PFSK-1 (cell line): ENCODE measurements around the gene MX1.

Experiments used
- POLR2AphosphoS5 ChIP-seq: IDR thresholded peaks from 2 replicates; pipeline ENCODE4 v1.6.1; 2012; ENCODE audit warnings: low read depth, mild to moderate bottlenecking, control low read depth, low read length, moderate library complexity
- TAF1 ChIP-seq: IDR thresholded peaks from 2 replicates; pipeline ENCODE4 v1.6.1; 2012; ENCODE audit warnings: low read length, control low read depth, borderline replicate concordance; ENCODE audit not compliant: insufficient read depth

DNA sequence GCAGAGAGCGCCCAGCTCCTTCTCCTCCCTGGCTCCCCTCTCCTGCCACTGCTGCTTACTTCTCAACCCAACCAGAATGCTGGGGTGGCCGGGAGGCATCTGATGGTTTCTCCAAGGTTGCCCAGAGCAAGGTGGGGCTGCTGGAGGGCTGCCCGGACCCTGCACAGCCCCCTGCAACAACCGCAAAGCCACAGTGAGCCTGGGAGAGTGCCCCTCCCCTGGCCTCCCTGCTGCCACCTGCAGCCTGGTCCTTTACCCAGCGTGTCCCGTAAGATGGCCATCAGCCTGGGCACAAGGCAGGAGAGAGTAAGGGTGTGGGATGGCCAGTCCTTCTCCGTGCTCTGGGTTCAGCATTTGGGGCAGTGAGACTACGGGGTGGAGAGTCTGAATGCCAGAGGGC lies 47.2 kb upstream of the MX1 start:
- no peak for TF ChIP-seq TAF1
- no peak for TF ChIP-seq POLR2AphosphoS5
